Erythroblast (primary cell): ENCODE results near the gene KCNMA1.

Experiments used
- GATA1 ChIP-seq: IDR thresholded peaks from 2 replicates; pipeline ENCODE4 v1.6.1; 2011; ENCODE audit warnings: low read depth, mild to moderate bottlenecking, control low read depth, low read length, moderate library complexity
- POLR2A ChIP-seq: IDR thresholded peaks from 2 replicates; pipeline ENCODE4 v1.6.1; 2011; ENCODE audit warnings: mild to moderate bottlenecking, low read length

DNA sequence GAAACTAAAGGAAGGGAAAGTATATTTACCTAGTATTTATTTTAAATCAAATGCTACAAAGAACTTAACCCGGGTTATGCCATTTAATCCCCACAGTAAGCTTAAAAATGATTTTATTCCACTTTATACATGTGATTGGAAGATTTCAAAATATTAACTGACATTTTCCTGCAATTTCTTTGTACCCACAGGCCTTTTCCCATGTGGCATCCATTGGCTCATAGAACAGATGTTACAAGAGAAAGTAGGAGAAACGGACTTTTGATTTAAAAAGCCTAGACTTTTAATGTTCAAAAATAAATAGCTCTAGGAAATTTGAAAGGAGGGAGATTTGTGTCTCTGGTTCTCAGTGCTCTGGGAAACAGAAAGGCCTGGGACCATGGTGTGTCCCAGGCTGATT lies 807.9 kb downstream of the KCNMA1 start:
- no peak for TF ChIP-seq POLR2A
- no peak for TF ChIP-seq GATA1
